Urinary bladder (tissue), 4 donors: ENCODE data around the gene ACVR1C. TPM values are rescaled to one million over a fixed set of nuclear protein-coding genes. Genes with fewer than 3 reads are reported as not detected.
"Not testable (repeated sequence)": the region's sequence is repeated elsewhere in the genome, so short reads cannot be mapped to it uniquely, and the experiment has no call there.

Source experiments
- DNase-seq: peaks from one replicate; pipeline ENCODE4 v3.0.0-alpha.2; 2015; ENCODE audit errors: extremely low spot score
- H3K27ac ChIP-seq: one replicate; pipeline ENCODE4 v1.5.1; 2013; ENCODE audit warnings: low read depth, mild to moderate bottlenecking, moderate library complexity
- H3K36me3 ChIP-seq: one replicate; pipeline ENCODE4 v1.6.1; 2013; ENCODE audit warnings: mild to moderate bottlenecking, moderate library complexity; ENCODE audit not compliant: insufficient read depth
- H3K4me1 ChIP-seq: one replicate; pipeline ENCODE4 v1.6.1; 2013; ENCODE audit warnings: mild to moderate bottlenecking, moderate library complexity; ENCODE audit not compliant: insufficient read depth
- H3K4me3 ChIP-seq: one replicate; pipeline ENCODE4 v1.5.1; 2013; ENCODE audit warnings: low read depth, low read length
- WGBS: extraction: QIAGEN DNeasy Blood & Tissue Kit; methylation state at CpG from one replicate; pipeline ENCODE4 v1.1.7; 2013; 5-methylcytosine and 5-hydroxymethylcytosine counted together
- polyA plus RNA-seq: library from polyadenylated mRNA; stranded (reverse); fragments of 200-250 nt; gene quantifications from one replicate; pipeline ENCODE4 v1.2.3, GENCODE V29; 2013
- total RNA-seq: library from RNA; depleted of rRNA; stranded (reverse); fragments of >200 nt; gene quantifications from one replicate; pipeline ENCODE4 v1.2.3, GENCODE V29; 2014
- donor health status: healthy with polysubstance abuse.
- donor health status: healthy.

ACVR1C gene
- total and polyA plus RNA-seq, 2 donors: 0.37 to 0.67 TPM

DNA sequence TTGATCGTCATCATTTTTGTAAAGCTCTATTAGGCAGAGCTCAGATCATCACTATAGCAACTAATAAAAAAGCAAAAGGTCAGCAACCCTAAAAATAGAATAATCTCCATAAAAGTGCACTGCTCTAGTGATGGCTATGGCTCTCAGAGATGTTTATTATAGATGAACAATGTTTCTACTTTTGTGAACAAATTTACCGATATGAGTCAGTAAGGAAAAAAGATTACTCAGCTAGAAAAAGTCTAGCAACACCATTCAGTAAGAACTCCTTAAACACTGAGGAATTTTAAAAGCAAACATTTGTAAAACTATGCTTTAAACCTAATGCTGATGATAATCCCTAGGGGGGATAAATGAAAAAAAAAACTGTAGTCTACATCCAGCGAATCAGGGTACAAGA lies 69.6 kb downstream of the ACVR1C start:
- Histone ChIP-seq H3K4me1 (no peaks in the 10 kb centered on the region), H3K4me3 (no peak overlapping the region), H3K36me3 (no peaks in the 10 kb centered on the region), H3K27ac (no peak overlapping the region)
- 25% methylated on average over 3 of the region's 3 CpGs for WGBS
- DNase-seq: no peak

DNA sequence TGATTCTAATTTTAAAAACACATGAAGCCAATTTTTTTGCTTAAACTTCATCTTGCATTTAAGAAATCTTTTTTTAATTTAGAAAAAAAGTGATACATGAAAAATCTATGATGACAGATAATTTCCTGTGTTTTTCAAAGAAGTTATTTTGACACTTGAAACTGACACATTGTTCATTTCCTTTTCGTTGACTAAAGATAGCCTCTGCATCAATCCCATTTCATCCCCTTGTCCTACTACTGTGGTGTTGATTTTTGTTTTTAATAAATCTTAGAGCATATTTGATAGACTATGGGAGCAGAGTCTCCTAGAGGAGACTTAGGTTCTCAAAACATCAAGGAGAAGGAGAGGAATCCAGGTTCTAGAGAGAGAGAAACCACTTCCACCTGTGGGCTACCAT lies 70.9 kb downstream of the ACVR1C start:
- H3K36me3 ChIP-seq: no peaks in the 10 kb centered on the region
- DNase-seq: no peak
- H3K27ac ChIP-seq: no peak overlapping the region
- no peaks in the 10 kb centered on the region for H3K4me1 ChIP-seq
- 77% methylated on average over 1 of the region's 1 CpG for WGBS
- H3K4me3 ChIP-seq: no peak overlapping the region

DNA sequence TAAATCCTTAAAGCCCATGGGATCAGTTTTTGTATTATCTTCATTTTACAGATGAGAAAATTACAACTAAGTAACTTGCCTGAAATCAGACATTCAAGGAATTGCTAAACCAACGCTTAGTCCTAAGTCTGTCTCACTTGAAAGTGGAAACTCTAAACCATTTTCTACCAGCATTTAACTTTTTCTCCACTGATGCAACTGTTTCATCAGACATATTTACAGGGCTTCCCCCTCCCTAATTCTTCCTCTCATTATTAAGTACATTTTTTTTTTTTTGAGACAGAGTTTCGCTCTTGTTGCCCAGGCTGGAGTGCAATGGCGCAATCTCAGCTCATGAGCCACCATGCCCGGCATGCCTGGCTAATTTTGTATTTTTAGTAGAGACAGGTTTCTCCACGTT lies 88.6 kb downstream of the ACVR1C start:
- 91% methylated on average over 5 of the region's 5 CpGs for WGBS
- H3K36me3 ChIP-seq: no peaks in the 10 kb centered on the region
- DNase-seq: no peak
- no peak overlapping the region for H3K4me3 ChIP-seq
- no peak overlapping the region for H3K27ac ChIP-seq
- no peaks in the 10 kb centered on the region for H3K4me1 ChIP-seq

DNA sequence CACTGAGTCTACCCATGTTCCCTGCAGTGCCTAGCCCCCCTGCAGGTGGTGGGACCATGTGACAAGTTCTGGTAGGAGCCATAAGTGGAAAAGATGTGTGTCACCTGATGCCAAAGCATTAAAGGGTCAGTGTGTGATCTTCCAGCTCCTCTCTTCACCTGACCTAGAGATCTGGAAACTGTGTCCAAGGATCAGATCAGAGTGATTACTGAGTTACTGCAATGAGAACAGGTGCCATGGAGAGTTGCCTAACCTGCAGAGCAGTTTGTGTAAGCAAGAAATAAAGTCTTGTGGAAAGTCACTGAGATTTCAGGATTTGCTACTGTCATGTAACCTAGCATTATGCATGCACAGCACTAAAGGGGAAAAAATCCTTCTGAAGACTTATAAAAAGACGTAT lies 90.6 kb downstream of the ACVR1C start:
- no peak overlapping the region for H3K27ac ChIP-seq
- no peaks in the 10 kb centered on the region for H3K4me1 ChIP-seq
- no peak overlapping the region for H3K4me3 ChIP-seq
- WGBS: 78% methylated on average over 1 of the region's 1 CpG
- H3K36me3 ChIP-seq: no peaks in the 10 kb centered on the region
- DNase-seq: no peak

DNA sequence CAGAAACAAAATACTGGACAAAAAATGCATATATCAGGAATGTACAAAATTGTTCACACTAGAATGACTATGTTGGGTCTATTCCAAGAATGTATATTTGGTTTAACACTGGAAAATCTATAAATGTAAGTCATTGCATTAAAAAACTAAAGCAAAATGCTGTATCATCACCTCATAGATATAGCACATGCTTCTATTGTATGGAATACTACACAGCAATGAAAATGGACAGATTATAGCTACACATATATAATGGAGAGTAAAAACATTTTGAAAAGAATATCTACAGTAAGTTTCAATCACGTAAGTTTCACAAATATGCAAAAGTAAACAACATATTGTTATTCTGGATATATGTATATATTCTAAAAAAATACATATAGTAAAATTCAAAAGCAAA lies 91.8 kb downstream of the ACVR1C start:
- Histone ChIP-seq H3K4me1 (no peaks in the 10 kb centered on the region), H3K27ac (no peak overlapping the region), H3K36me3 (no peaks in the 10 kb centered on the region), H3K4me3 (no peak overlapping the region)
- 62% methylated on average over 1 of the region's 1 CpG for WGBS
- no peak for DNase-seq

DNA sequence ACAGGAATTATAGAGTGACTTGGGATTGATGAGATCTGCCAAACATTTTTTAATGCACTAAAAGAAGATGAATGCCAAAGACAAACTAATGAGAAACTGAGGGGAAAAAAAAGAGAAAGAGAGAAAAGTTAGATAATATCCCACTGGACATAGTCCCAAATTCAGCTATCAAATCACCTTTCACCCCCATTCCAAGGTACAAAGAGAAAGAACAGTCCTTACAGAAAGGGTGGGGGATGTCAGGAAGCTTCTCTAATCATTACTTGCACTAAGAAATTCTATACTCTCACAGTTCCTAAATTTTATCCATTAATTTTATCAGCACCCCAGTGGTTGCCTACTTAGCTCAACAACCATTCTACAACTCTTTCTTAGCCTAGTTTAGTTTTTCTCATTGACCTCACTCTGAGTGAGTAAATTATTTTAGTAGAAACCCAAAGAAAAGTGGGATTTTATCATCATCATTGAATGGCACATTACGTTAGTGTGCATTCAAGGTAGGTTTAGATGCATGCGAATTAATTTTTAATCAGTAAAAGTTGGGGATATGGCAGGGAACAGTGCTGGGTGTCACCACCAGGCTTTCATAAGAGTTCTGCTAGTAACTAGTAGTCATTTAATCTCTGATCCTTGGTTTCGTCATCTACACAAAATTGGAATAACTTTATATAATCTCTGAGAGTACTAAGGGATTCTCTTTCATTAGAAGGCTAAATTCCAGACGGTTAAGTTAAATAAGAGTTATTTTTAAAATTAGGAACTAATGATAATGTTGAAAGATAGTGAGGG lies 99.5 kb downstream of the ACVR1C start:
- no peak overlapping the region for H3K27ac ChIP-seq
- H3K36me3 ChIP-seq: no peaks in the 10 kb centered on the region
- H3K4me1 ChIP-seq: no peaks in the 10 kb centered on the region
- no peak for DNase-seq
- H3K4me3 ChIP-seq: no peak overlapping the region
- 87% methylated on average over 4 of the region's 4 CpGs for WGBS

DNA sequence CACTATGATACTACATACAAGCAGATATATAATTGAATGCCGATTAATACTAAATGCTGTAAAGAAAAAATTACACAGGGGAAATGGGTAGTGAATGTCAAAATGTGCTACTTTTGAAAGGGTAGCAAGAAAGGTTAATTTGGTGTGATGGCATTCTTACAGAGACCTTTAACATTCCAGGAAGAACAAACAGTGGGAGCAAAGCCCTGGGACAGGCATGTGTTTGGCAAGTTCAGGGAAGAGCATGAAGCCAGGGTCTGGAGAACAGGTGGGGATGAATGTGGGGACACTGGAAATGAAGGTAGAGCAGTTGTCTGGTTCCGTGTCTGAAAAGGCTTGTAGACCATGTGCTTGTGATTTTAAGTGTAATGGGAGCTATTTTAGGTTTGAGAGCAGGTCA lies 102.6 kb downstream of the ACVR1C start:
- WGBS: 91% methylated on average over 2 of the region's 2 CpGs

DNA sequence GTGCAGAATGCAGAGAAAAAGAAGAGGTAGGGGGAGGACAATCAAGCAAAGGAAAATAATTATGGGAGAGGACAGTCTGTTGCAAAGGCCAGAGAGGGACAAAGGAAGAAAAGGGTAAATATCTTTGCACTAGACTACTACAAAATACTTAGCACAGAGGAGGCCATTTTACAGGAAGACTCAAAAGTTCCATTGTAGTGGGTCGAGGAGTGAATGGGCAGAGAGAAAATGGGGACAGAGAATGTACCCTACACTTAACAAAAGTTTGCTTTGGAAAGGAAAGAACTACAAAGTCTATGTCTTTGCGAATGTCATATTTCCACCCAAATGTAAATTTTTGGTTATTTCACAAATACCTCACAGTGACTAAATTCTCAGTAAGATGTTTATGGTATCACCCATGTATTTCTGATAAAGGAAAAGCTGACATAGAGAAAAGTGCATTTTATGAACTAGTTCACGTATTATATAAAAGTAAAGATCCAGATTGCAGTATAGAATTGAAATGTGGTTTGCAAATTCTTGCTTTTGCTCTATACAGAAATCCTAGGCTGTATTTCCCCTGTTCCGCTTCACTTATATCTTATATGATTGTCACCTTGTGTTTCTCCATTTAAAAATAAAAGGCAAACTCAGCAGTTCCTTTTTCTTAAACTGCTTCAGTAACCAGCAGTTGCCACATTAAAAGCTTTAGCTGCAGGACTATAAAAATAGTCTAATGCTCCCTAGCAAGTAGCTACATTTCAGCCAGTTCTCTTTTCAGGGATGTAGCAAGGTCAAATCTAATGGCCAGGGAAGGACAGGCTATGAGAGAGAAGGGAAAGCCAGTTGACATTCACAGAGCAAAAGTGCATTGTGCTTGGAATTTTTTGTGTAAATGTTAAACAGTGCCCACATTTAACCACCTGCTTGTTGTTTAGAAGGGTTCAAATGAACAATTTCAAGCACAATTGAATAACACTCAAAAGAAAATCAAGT lies 105.1 kb downstream of the ACVR1C start:
- 78% methylated on average over 4 of the region's 4 CpGs for WGBS
- no peak overlapping the region for H3K4me3 ChIP-seq

More for the DNA sequence above, 102.6 kb downstream of the ACVR1C start:
- Histone ChIP-seq H3K36me3 (no peaks in the 10 kb centered on the region), H3K4me3 (no peak overlapping the region), H3K27ac (no peak overlapping the region), H3K4me1 (no peaks in the 10 kb centered on the region)
- DNase-seq: no peak

DNA sequence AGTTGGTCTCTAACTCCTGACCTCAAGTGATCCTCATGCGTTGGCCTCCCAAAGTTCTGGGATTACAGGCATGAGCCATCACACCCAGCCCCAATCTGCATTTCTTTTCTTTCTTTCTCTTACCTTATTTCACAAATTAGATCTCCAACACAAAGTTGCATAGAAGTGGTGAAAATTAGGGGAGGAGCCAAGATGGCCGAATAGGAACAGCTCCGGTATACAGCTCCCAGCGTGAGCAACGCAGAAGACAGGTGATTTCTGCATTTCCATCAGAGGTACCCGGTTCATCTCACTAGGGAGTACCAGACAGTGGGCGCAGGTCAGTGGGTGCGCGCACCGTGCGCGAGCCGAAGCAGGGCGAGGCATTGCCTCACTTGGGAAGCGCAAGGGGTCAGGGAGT lies 113.7 kb downstream of the ACVR1C start:
- H3K36me3 ChIP-seq, H3K27ac ChIP-seq, DNase-seq, H3K4me1 ChIP-seq, H3K4me3 ChIP-seq: not testable (repeated sequence)
- 92% methylated on average over 10 of the region's 15 CpGs for WGBS

More for the DNA sequence above, 105.1 kb downstream of the ACVR1C start:
- Histone ChIP-seq H3K27ac (no peak overlapping the region), H3K36me3 (no peaks in the 10 kb centered on the region), H3K4me1 (no peaks in the 10 kb centered on the region)
- DNase-seq: no peak

DNA sequence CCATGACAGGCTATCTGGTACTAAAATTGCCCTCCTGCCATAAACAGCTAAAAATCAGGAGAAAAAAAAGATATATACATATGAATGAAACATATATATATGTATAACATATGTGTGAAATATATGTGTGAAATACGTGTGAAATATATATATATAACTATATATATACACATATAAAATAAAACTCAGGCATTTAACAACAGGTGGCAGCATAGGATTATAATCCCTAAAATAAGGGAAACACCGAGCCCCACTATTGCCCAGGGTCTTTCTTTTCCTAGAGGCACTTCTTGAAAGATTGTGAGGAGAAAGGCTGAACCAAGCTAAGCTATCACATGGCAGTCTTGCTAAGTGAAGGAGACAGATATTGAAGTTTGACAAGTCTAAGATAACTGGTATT lies 118.9 kb downstream of the ACVR1C start:
- no peak overlapping the region for H3K4me3 ChIP-seq
- DNase-seq: no peak
- H3K27ac ChIP-seq: no peak overlapping the region
- 71% methylated on average over 2 of the region's 2 CpGs for whole genome bisulfite sequencing
- no peaks in the 10 kb centered on the region for H3K4me1 ChIP-seq
- H3K36me3 ChIP-seq: no peaks in the 10 kb centered on the region

DNA sequence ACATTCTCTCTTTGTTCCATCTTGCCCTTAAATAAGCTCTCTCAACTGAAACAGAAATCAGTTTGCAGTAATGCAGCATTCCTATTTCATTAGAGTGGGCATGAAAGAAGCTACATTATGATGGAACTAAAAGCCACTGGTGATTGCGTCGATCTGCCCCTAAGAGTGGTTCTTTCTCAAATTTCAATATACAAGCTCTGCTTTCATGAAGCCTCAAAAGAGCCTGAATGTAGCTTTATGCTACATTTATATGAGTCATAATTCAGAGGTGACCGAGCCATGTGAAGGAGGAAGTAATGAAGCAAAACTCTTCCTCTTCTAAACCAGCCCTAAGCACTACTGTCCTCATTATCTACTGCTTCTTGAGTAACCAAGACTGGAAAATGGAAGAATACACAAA lies 120.0 kb downstream of the ACVR1C start:
- DNase-seq: no peak
- no peak overlapping the region for H3K4me3 ChIP-seq
- no peak overlapping the region for H3K27ac ChIP-seq
- no peaks in the 10 kb centered on the region for H3K4me1 ChIP-seq
- WGBS: 69% methylated on average over 3 of the region's 3 CpGs
- no peaks in the 10 kb centered on the region for H3K36me3 ChIP-seq

DNA sequence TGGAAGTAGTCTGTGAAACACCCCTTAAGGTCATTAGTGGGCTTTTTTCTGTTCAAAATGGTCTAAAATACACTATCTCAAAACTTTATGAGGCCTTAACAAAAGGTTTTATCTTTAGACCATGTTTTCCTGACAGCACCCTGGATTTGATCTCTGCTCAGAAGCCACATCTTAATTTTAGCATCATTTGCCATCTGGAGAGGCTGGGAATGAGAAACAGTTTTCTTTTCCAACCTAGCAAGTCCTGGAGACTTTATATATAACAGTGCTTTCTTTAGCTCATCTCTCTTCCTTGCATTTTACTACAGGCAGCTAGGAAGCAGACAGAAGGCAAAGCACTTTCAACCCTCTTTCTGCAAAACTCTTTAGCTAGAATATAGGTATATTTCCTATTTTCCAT lies 122.1 kb downstream of the ACVR1C start:
- H3K4me1 ChIP-seq: no peaks in the 10 kb centered on the region
- no peak overlapping the region for H3K4me3 ChIP-seq
- H3K36me3 ChIP-seq: no peaks in the 10 kb centered on the region
- DNase-seq: no peak
- H3K27ac ChIP-seq: no peak overlapping the region

DNA sequence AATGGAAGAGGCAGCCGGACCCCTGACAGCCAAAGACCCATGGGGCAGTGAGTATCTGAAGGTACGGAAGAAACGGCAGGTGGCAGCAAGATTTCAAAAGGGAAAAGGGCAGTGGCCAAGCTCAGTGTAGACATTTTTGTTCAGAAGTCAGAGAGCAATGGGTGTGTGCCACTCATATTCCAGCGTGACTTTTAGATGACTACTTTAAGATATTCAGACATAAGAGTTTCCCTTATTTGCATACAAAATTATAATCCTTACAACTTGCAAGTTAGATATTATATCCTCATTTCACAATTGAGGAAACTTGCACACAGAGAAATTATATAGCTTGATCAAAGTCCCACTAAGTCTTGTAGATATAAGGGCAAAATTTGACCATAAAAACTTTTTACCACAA lies 124.0 kb downstream of the ACVR1C start:
- H3K36me3 ChIP-seq: no peaks in the 10 kb centered on the region
- DNase-seq: no peak
- no peak overlapping the region for H3K27ac ChIP-seq
- WGBS: 89% methylated on average over 4 of the region's 4 CpGs
- H3K4me1 ChIP-seq: no peaks in the 10 kb centered on the region
- H3K4me3 ChIP-seq: no peak overlapping the region

DNA sequence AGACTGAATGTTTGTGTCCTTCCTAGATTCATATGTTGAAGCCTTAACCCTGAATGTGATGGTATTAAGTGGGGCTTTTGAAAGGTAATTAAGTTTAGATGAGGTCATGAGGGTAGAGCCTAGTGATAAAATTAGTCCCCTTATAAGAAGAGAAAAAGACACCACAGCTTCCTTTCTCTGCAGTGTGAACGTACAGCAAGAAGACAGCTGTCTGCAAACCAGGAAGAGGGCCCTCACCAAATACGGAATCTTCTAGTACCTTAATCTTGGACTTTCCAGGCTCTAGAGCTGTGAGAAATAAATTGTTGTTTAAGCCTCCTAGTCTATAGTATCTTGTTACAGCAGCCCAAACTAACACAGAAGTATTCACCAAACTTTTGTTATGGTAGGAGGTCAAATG lies 127.6 kb downstream of the ACVR1C start:
- WGBS: 60% methylated on average over 2 of the region's 2 CpGs
- H3K4me3 ChIP-seq: no peak overlapping the region

More for the DNA sequence above, 127.6 kb downstream of the ACVR1C start:
- Histone ChIP-seq H3K27ac (no peak overlapping the region), H3K36me3 (no peaks in the 10 kb centered on the region), H3K4me1 (no peaks in the 10 kb centered on the region)
- no peak for DNase-seq
